ENCODE measurements around the gene VWA3B.
A peak's percentile ranks its signal among the peaks of the same experiment; 100 is the strongest.

The VWA3B gene

DNA sequence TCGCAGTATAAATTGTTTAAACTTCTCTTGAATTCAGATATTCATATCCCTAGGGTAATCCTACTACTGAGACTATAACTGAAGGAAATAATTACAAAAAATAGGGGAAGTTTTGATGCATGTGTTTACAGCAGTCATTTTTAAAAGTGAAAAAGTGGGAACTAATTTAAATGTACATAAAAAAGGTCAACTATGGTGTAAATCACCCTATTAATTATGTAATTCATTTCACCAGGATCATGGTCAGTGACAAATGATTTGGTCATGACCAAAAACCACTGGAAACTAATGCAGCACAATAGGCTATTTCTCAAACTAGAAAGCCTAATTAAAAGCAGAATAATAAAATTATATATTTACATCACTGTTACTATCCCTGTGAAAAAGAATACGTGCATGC, 254.3 kb downstream of the VWA3B start:
- no peak for DNase-seq

DNA sequence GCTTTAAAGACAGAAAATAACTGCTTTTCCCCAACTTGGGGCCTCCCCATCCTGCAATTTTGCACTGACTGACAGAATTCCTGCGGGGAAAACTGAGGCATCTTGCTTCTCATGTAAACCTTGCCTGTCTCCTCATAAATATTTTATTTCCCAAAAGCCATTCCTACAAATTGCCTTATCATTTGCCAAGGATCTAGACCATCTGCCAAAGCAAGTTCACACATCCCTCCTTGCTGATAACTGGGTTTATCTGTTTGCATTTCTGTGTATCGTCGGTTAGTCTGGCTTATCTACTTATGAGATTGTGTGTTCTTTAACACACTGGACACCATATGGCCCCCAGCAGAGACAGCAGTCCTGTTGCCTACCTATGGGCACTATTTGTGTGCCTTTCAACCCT, 256.3 kb downstream of the VWA3B start:
- DNase-seq, result no peak

DNA sequence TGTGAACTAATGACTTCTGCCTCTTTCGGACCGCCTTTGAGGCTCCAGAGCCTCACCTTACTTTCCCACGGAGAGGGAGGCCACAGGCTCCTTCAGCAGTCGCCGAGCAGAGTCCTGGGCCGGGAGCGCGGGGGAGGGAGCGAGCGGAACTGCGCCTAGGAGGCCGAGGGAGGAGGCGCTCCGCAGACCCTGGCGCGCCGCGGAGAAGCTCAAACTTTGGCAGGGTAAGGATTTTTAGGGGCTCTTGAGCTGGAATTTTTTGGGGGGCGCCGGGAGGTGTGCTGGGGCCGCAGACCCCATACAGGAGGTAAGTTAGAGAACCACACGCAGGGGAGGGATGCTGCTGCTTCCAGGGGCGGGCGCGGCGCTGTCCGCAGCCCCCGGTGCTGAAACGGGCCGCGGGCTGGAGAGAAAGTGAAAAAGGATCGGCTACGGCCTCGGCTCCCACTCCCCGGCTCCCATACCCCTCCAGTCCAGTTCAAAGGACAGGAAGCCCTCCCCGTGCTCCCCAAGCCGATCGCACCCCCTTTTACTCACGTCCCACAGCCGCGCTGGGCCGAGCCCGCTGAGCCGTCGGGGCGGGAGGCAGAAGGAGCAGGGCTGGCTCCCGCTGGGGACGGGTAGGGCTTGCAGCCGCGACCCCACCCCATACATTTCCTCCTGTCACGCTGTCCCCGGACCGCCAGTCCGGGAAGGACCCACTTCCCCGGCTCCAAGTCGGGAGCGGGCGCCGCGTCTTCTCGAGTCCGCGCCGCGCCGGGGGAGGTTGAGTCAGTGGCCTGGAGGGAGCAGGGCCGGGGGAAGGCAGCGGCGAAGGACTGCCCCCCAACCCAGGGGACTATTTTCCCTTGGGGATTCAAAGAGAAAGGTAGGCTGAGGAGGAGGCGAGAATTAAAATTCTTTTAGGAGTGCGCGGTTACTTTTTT, 259.6 kb downstream of the VWA3B start, which contains the start of gene CNGA3:
CNGA3 (plus strand) TSS at position 146 of the 926 bp plus-strand sequence. CDS start 23,520 bp downstream, outside the sequence.
- no peak for DNase-seq

DNA sequence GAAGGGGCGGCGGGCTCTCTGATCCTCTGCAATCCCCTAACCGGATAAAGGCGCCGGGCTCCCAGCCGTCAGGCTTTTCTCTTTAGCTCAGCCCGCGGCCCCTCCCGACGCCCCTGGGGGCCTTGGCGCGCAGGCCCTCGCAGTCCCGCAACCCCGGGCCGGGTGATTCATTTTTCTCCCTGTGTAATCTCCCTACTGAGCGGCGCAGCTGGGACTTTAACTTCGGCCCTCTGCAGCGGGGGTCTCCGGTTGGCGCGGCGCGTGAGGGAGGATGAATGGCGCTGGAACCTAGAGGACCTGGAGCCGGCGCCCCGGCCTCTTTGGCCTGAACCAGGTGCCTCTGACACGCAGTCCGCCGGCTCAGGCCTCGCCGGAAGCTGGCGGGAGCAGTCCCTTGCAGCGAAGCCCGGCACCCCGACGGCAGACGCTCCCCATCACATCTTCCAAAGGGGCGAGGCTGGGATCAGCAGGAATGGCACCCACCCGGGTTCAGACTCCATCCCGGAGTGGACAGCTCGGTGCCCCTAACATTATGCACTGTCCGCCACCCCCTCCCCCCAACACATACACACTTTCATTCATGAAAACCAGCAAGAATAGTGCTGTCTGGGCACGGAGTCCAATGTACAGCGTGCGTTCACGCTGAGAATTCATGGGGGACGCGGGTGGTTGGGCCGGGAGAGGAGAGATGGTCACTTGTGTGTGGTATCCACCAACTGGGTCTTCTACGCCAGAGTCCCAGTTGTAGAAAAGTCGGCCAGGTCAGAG, 260.5 kb downstream of the VWA3B start:
- no peak for DNase-seq

DNA sequence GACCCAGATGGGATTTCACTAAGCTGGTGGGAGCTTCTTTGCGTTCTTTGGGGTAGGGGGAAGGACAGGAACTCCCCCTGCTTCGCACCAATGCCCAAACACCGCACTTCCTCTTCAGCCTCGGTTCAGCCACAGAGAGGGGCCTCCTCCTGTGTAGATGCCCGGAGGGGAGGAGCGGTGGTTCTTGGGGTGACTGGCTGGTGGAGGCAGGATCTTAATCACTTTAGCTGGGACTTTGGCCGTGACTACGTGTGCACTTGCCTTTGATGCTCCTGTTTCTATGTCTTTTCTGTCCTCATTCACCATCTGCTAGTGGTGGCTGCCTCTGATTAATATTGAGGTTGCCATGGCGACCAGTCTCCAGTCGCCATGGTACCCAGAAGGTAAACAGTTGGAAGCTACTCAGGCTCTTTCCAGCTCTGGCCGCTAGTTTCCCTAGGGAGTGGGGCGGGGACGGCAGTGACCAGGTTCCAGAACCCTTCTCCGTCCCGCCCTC, 261.1 kb downstream of the VWA3B start:
- DNase-seq, result no peak

DNA sequence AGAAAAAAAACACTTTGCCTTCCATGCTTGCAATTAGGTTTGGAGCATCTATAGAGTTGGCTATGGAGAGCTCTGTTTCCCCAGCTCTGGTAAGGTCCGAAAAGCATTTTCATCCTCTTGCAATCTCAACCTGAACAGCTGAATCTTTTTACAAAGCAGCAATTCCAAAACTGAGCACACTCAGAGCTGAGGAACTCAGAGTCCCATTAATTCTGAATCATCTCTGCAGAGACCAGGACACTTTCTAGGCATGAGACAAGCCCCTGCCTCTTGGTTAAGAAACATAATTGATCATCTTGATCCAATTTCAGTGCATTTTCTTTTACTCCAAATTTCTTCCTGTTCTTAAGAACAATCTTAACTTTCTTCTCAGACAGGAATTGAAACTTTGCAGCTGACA, 263.4 kb downstream of the VWA3B start:
- DNase-seq, result peak; percentile 70

DNA sequence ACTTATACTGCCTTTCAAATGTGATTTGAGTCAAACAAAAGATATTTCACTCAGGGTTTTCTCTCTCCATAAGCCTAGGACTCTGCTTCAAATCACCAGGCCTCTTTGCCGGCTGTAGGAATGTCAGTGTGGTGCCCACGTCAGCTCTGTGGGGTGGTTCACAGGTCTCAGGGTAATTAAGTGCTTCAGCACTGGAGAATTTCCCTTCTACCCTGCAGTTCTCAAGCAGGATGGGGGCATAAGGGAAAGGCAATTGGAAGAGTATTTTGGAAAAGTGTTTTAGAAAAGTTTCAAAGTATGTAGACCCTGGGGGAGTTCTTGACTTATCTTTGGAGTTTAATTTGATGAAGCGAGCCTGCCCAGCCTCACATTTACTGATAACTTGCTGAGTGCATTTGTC, 268.9 kb downstream of the VWA3B start:
- DNase-seq, result no peak

DNA sequence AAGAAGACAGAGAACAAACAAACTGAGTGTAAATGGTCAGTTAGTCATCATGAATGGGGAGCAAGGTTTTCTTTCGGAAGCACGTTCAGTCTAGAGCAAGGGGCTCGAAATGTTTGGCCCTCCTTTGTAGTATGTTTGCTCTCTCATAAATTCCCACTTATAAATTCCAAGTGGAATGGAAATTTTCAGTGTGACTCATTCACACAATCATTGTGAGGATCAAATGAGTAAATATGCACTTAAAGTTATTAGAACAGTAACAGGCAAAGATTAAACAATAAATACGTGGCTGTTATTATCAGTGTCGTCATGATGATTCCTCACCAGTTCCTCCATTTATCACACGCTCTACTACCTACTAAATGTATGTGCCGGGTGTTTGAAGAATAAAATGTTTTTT, 269.8 kb downstream of the VWA3B start:
- no peak for DNase-seq

DNA sequence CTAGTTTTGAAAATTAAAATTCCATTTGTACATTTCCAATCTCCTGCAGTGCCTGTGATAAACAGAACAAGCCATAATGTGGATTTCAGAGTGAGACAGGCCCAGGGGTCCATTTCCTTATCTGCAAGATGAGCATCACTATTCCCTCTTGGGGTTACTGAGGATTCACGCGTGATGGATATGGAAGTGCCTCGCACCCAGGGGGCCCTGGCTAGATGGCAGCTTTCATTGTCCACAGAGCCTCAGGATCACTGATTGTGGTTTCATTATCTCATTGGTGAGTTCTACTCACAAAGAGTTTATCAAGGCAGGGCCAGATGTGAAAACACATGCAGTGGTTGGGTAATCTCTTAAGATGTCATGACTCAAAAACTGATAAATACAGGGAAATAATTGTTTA, 270.9 kb downstream of the VWA3B start:
- no peak for DNase-seq

DNA sequence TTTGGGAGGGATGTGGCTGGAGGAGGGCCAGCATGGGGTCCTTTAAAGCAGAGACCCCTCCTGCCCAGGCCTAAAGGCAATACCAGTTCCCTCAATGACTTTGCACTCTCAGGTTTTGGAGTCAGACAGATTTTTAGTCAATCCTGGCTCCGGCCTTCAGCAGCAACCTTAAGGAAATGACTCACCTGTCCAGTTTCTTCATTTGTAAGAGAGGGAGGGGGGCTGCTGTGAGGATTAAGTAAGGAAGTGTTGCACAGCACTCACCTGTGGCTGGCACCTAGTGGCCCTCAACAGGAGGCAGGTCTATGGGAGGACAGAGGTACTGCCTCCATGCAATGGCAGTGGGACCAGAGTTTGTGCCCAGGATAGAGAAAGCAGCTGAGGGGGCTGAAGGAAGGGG, 273.0 kb downstream of the VWA3B start:
- DNase-seq, result no peak

Measured in HCEC 1CT (cell line).